Ecto neural progenitor cell (in vitro differentiated cells): Measurements from ENCODE around the gene C1orf122.

Experiments
- DNase-seq: peaks from one replicate; pipeline ENCODE4 v3.0.0-alpha.2; 2018; ENCODE audit warnings: low spot score

Gene C1orf122

DNA sequence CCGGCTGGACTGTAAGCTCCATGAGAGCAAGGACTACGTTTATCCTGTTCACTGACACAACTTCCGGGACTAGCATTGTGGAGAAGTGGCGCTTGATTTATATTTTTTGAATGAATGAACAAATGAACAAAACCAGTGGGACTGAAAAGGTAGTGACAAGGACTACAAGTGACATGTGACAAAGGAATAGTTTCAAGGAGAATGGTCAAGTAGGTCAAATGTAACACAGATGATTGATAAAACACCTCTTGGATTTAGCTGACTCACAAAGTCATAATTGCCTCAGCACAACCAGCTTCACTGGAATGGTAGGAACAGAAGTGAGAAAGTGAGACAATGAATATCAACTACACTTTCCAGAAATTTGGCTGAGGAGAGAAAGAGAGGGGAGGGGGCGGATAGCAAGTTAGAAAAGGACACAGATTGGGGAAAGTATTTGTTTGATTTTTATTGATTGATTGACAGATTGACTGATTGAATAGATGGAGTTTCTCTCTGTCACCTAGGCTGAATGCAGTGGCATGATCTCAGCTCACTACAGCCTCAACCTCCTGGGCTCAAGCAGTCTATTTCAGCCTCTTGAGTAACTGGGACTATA, 37.6 kb downstream of the C1orf122 start:
- DNase-seq = no peak

DNA sequence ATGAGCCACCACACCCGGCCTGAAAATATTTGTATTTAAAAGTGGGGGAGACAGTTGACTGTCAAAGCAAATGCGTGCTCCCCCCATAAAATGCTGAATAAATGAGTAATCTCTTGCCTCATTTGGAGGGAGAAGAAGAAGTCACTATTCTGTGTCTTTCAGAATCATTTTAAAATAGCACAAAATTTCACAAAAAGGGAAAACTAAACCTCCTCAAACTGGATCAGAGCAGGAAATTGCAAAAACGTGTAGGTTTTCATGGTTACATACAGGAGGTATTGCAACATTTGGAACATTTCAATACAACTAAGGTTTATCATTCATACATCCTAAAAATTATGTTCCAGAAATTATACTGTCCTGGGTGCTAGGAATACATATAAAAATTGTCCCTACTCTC, 38.2 kb downstream of the C1orf122 start:
- DNase-seq = no peak

DNA sequence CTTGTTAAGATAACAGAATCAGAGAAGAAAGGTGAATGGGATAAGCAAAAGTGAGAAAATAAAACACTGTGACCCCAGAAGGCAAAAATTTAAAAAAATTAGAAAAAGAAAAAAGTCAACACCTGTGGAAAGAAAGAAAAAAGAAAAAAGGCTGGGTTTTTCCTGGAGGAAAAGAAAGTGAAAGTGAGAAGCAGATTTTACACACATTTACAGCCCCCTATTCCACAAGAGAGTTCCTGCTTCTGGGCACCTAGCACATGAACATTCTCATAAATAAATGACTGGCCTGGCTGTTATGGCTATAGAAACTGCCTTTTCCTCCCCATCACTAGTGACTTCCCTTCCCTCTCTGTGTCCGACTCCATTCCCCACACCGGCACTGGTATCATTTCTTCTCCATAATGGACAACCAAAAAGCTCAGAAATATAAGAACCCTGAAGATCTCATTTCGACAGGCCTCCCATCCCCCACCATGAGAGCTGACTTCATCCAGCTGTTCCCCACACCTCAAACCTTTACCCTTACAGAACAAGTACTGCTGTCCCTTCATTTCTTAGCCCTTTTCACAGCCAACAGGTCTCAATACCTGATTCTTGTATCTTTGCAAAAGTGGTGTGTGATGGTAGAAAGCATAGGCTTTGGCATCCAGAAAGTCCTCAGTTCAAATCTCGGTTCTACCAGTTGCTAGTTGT, 39.2 kb downstream of the C1orf122 start:
- DNase-seq = no peak

DNA sequence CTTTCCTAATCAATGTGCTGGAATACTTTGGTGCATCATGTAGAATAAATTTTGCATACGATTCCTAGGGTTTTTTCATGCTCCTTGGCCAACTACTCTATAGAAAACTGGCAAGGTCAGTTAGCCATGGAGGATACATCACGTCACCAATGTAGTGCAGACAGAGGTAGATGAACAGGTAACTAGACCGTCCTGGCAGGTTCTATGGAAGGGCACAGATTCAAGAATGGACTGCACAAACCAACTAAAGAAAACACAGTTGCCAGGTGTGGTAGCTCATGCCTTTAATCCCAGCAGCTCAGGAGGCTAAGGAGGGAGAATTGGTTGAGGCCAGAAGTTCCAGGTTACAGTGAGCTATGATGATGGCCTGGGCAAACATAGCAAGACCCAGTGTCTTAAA, 41.9 kb downstream of the C1orf122 start:
- no peak for DNase-seq

DNA sequence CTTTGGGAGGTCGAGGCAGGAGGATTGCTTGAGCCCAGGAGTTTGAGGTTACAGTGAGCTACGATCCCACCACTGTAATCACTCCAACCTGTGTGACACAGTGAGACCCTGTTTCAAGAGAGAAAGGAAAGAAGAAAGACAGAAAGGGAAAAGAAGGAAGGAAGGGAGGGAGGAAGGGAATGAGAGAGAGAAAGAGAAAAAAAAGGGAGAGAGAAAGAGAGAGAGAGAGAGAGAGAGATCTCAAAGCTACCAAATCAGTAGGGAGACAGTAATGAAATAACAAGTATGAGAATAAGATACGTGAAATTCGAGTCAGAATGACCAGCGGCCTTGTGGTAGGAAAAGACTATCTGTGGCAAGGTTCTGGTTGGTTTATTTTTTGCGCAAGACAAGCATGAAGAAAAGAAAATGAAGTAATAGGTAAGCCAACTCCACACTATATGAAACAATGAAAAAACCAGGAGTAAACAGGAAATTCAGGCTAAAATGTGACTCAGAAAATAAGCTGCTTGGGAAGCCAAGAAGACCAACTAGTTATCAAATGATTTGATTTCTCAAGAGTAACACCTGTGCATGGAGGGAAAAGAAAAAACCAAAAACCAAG, 42.9 kb downstream of the C1orf122 start:
- DNase-seq = no peak

DNA sequence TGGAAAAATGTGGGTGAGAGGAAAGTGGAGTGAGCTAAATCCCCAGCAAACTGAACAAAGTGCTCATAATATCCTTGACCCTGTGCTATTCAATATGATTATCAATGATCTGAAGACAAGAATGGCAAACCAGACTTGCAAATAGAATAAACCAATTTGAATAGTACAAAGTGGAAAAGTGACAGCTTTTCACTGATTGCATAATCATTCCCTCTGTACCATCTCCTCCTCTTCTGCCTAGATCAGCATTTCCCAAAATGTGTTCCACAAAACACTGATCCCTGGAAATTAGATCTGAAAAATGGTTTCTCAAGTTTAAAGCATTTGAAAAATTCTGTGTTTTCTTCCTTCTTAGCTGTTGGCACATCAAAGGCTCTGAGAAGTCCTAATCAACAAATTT, 43.7 kb downstream of the C1orf122 start:
- no peak for DNase-seq

DNA sequence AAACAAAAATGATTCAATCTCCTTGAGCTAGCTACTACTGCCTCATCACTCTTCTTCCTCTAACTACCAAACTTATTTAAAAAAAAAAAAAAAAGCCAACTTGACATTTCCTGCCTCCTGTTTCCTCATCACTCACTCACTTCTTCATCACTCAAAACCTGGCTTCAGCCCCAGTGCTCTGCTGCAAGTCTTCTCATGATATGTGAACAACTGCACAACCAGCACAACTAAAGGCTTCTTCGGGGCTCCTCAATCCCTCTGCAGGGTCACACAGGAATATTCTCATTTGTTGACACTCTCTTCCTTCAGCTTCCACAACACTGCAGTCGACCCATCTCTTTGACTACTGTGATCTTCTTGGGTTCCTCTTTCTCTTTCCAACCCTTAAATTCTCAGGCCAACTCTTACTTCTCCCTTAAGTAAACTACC, 44.2 kb downstream of the C1orf122 start:
- no peak for DNase-seq

DNA sequence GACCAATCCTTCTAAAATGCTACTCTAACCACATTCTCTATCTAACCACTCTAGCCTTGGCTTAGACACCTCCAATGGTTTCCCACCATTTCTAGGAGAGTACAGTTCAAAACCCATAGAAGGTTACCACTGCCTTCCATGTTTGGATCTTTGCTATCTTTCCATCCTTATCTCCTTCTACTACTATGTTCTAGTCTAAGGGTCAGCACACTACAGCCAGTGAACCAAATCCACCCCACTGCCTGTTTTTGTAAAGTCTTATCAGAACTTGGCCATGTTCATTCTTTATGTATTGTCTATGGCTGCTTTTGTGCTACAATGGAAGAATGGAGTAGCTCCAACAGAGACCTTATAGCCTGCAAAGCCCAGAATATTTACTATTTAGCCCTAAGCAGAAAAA, 45.6 kb downstream of the C1orf122 start:
- DNase-seq = no peak

DNA sequence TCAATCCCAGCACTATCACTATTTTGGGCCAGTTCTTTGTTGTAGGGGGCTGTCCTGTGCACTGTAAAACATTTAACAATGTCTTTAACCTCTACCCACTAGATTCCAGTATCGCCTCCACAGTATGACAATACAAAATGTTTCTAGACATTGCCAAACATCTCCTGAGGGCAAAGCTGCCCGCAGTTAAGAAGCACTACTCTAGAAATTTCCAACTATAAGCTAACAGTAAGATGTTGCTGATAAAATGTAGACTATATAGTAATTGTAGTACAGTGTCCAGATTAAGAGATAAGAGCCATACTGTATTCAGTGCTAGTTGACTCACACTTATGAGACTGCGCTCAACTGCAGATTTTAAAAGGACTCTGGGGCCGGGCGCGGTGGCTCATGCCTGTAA, 46.8 kb downstream of the C1orf122 start:
- no peak for DNase-seq
